ENCODE measurements around the gene DNAH17.
"Not testable (repeated sequence)": the region's sequence is repeated elsewhere in the genome, so short reads cannot be mapped to it uniquely, and the experiment has no call there.

The DNAH17 gene

GRCh38 chr17:78507526-78507925 lies 69.7 kb downstream of the DNAH17 start:
- no peaks in the 10 kb centered on the region for H3K9me3 ChIP-seq (ENCODE audit: control insufficient read depth in 1 of 2, low read length in 2 of 2)
- no peaks in the 10 kb centered on the region for H3K4me1 ChIP-seq (ENCODE audit: control insufficient read depth in 1 of 2, insufficient read depth in 2 of 2, low read length in 2 of 2)
- no peaks in the 10 kb centered on the region for H3K27me3 ChIP-seq (ENCODE audit: low read depth, low read length)
- H3K27ac ChIP-seq (ENCODE audit: low read length) = no peak overlapping the region
- H3K36me3 ChIP-seq (ENCODE audit: control insufficient read depth in 1 of 2, insufficient read depth in 2 of 2, low read length in 2 of 2) = no peaks in the 10 kb centered on the region
- H3K4me3 ChIP-seq (ENCODE audit: low read depth in 1 of 2, low read length in 2 of 2) = no peak overlapping the region

GRCh38 chr17:78506454-78507309 lies 70.5 kb downstream of the DNAH17 start:
- Histone ChIP-seq H3K4me3 (ENCODE audit: low read depth in 1 of 2, low read length in 2 of 2) (no peak overlapping the region), H3K27ac (ENCODE audit: low read length) (no peak overlapping the region), H3K4me1 (ENCODE audit: control insufficient read depth in 1 of 2, insufficient read depth in 2 of 2, low read length in 2 of 2) (no peaks in the 10 kb centered on the region), H3K36me3 (ENCODE audit: control insufficient read depth in 1 of 2, insufficient read depth in 2 of 2, low read length in 2 of 2) (no peaks in the 10 kb centered on the region), H3K9me3 (ENCODE audit: control insufficient read depth in 1 of 2, low read length in 2 of 2) (no peaks in the 10 kb centered on the region), H3K27me3 (ENCODE audit: low read depth, low read length) (no peaks in the 10 kb centered on the region)

- Histone ChIP-seq H3K27me3 (ENCODE audit: low read depth, low read length) (no peaks in the 10 kb centered on the region), H3K4me3 (ENCODE audit: low read depth in 1 of 2, low read length in 2 of 2) (no peak overlapping the region), H3K27ac (ENCODE audit: low read length) (no peak overlapping the region), H3K4me1 (ENCODE audit: control insufficient read depth in 1 of 2, insufficient read depth in 2 of 2, low read length in 2 of 2) (no peaks in the 10 kb centered on the region), H3K9me3 (ENCODE audit: control insufficient read depth in 1 of 2, low read length in 2 of 2) (no peaks in the 10 kb centered on the region), H3K36me3 (ENCODE audit: control insufficient read depth in 1 of 2, insufficient read depth in 2 of 2, low read length in 2 of 2) (no peaks in the 10 kb centered on the region)
These were observed 72.9 kb downstream of the DNAH17 start for GRCh38 chr17:78504156-78504925.

GRCh38 chr17:78503388-78503787 lies 73.8 kb downstream of the DNAH17 start:
- not testable (repeated sequence) for H3K36me3 ChIP-seq (ENCODE audit: control insufficient read depth in 1 of 2, insufficient read depth in 2 of 2, low read length in 2 of 2); H3K9me3 ChIP-seq (ENCODE audit: control insufficient read depth in 1 of 2, low read length in 2 of 2); H3K4me1 ChIP-seq (ENCODE audit: control insufficient read depth in 1 of 2, insufficient read depth in 2 of 2, low read length in 2 of 2); H3K27ac ChIP-seq (ENCODE audit: low read length); H3K27me3 ChIP-seq (ENCODE audit: low read depth, low read length); H3K4me3 ChIP-seq (ENCODE audit: low read depth in 1 of 2, low read length in 2 of 2)

GRCh38 chr17:78502611-78503148 lies 74.5 kb downstream of the DNAH17 start:
- Histone ChIP-seq H3K9me3 (ENCODE audit: control insufficient read depth in 1 of 2, low read length in 2 of 2) (no peaks in the 10 kb centered on the region), H3K4me1 (ENCODE audit: control insufficient read depth in 1 of 2, insufficient read depth in 2 of 2, low read length in 2 of 2) (no peaks in the 10 kb centered on the region), H3K27ac (ENCODE audit: low read length) (no peak overlapping the region), H3K27me3 (ENCODE audit: low read depth, low read length) (no peaks in the 10 kb centered on the region), H3K36me3 (ENCODE audit: control insufficient read depth in 1 of 2, insufficient read depth in 2 of 2, low read length in 2 of 2) (no peaks in the 10 kb centered on the region), H3K4me3 (ENCODE audit: low read depth in 1 of 2, low read length in 2 of 2) (no peak overlapping the region)

- Histone ChIP-seq H3K9me3 (ENCODE audit: control insufficient read depth in 1 of 2, low read length in 2 of 2) (no peaks in the 10 kb centered on the region), H3K4me3 (ENCODE audit: low read depth in 1 of 2, low read length in 2 of 2) (no peak overlapping the region), H3K27me3 (ENCODE audit: low read depth, low read length) (no peaks in the 10 kb centered on the region)
These were observed 75.8 kb downstream of the DNAH17 start for GRCh38 chr17:78501241-78502036.

GRCh38 chr17:78500806-78501205 lies 76.4 kb downstream of the DNAH17 start:
- Histone ChIP-seq H3K36me3 (ENCODE audit: control insufficient read depth in 1 of 2, insufficient read depth in 2 of 2, low read length in 2 of 2) (no peaks in the 10 kb centered on the region), H3K9me3 (ENCODE audit: control insufficient read depth in 1 of 2, low read length in 2 of 2) (no peaks in the 10 kb centered on the region), H3K4me1 (ENCODE audit: control insufficient read depth in 1 of 2, insufficient read depth in 2 of 2, low read length in 2 of 2) (peaks cover 0 to 8% of the 10 kb centered on the region in 2 donors), H3K27me3 (ENCODE audit: low read depth, low read length) (no peaks in the 10 kb centered on the region), H3K27ac (ENCODE audit: low read length) (no peak overlapping the region), H3K4me3 (ENCODE audit: low read depth in 1 of 2, low read length in 2 of 2) (no peak overlapping the region)

More at GRCh38 chr17:78501241-78502036, 75.8 kb downstream of the DNAH17 start:
- Histone ChIP-seq H3K4me1 (ENCODE audit: control insufficient read depth in 1 of 2, insufficient read depth in 2 of 2, low read length in 2 of 2) (peaks cover 0 to 8% of the 10 kb centered on the region in 2 donors), H3K36me3 (ENCODE audit: control insufficient read depth in 1 of 2, insufficient read depth in 2 of 2, low read length in 2 of 2) (no peaks in the 10 kb centered on the region), H3K27ac (ENCODE audit: low read length) (no peak overlapping the region)

- Histone ChIP-seq H3K36me3 (ENCODE audit: control insufficient read depth in 1 of 2, insufficient read depth in 2 of 2, low read length in 2 of 2) (no peaks in the 10 kb centered on the region), H3K27me3 (ENCODE audit: low read depth, low read length) (no peaks in the 10 kb centered on the region), H3K27ac (ENCODE audit: low read length) (no peak overlapping the region), H3K4me1 (ENCODE audit: control insufficient read depth in 1 of 2, insufficient read depth in 2 of 2, low read length in 2 of 2) (peaks cover 0 to 8% of the 10 kb centered on the region in 2 donors), H3K4me3 (ENCODE audit: low read depth in 1 of 2, low read length in 2 of 2) (no peak overlapping the region), H3K9me3 (ENCODE audit: control insufficient read depth in 1 of 2, low read length in 2 of 2) (no peaks in the 10 kb centered on the region)
These were observed 77.3 kb downstream of the DNAH17 start for GRCh38 chr17:78499715-78500540.

GRCh38 chr17:78498848-78499247 lies 78.3 kb downstream of the DNAH17 start:
- Histone ChIP-seq H3K27me3 (ENCODE audit: low read depth, low read length) (no peaks in the 10 kb centered on the region), H3K36me3 (ENCODE audit: control insufficient read depth in 1 of 2, insufficient read depth in 2 of 2, low read length in 2 of 2) (no peaks in the 10 kb centered on the region), H3K4me1 (ENCODE audit: control insufficient read depth in 1 of 2, insufficient read depth in 2 of 2, low read length in 2 of 2) (peaks cover 0 to 8% of the 10 kb centered on the region in 2 donors), H3K9me3 (ENCODE audit: control insufficient read depth in 1 of 2, low read length in 2 of 2) (no peaks in the 10 kb centered on the region), H3K4me3 (ENCODE audit: low read depth in 1 of 2, low read length in 2 of 2) (no peak overlapping the region), H3K27ac (ENCODE audit: low read length) (no peak overlapping the region)

GRCh38 chr17:78497115-78497540 lies 80.1 kb downstream of the DNAH17 start:
- Histone ChIP-seq H3K27ac (ENCODE audit: low read length) (no peak overlapping the region), H3K4me1 (ENCODE audit: control insufficient read depth in 1 of 2, insufficient read depth in 2 of 2, low read length in 2 of 2) (peaks cover 0 to 8% of the 10 kb centered on the region in 2 donors)

More at GRCh38 chr17:78497115-78497540, 80.1 kb downstream of the DNAH17 start:
- H3K27me3 ChIP-seq (ENCODE audit: low read depth, low read length) = no peaks in the 10 kb centered on the region
- H3K4me3 ChIP-seq (ENCODE audit: low read depth in 1 of 2, low read length in 2 of 2) = no peak overlapping the region
- H3K36me3 ChIP-seq (ENCODE audit: control insufficient read depth in 1 of 2, insufficient read depth in 2 of 2, low read length in 2 of 2) = no peaks in the 10 kb centered on the region
- H3K9me3 ChIP-seq (ENCODE audit: control insufficient read depth in 1 of 2, low read length in 2 of 2) = no peaks in the 10 kb centered on the region
